ENCODE results near the gene VWA3A. TPM values are rescaled to one million over a fixed set of nuclear protein-coding genes. Genes with fewer than 3 reads are reported as not detected.

Gene VWA3A
- polyA plus RNA-seq, 2 of the 4 experiments (the other 2 are of a cell fraction), result 0.17 TPM; not detected in 1

- TF ChIP-seq GATA3 (IDR thresholded peaks at IDR 0.05; ENCODE audit: borderline replicate concordance) (no peak), EP300 (IDR thresholded peaks at IDR 0.05) (no peak), USF2 (IDR thresholded peaks at IDR 0.05) (no peak), POLR2AphosphoS2 (conservative IDR thresholded peaks at IDR 0.05; ENCODE audit: low read length) (no peak), KDM5A (IDR thresholded peaks at IDR 0.05) (no peak), HES2 (IDR thresholded peaks at IDR 0.05) (no peak), TP53 (CRISPR knock-in tag; IDR thresholded peaks at IDR 0.05) (no peak), FOSL2 (IDR thresholded peaks at IDR 0.05) (no peak), FOSL2 (CRISPR knock-in tag; IDR thresholded peaks at IDR 0.05) (no peak), RAD21 (conservative IDR thresholded peaks at IDR 0.05 in 1 of 2, IDR thresholded peaks at IDR 0.05 in 1 of 2) (no peak), ZC3H11A (IDR thresholded peaks at IDR 0.05) (no peak), RNF2 (IDR thresholded peaks at IDR 0.05; ENCODE audit: borderline replicate concordance, low read depth) (no peak), HMGXB4 (CRISPR knock-in tag; IDR thresholded peaks at IDR 0.05; ENCODE audit: borderline replicate concordance) (no peak), MAZ (IDR thresholded peaks at IDR 0.05; ENCODE audit: borderline replicate concordance, low read depth, low read length) (no peak), BCL3 (IDR thresholded peaks at IDR 0.05) (no peak), CHD2 (IDR thresholded peaks at IDR 0.05; ENCODE audit: low read length, partially characterized antibody) (no peak), JUNB (IDR thresholded peaks at IDR 0.05) (no peak), SMC3 (IDR thresholded peaks at IDR 0.05) (no peak), ESRRA (IDR thresholded peaks at IDR 0.05; ENCODE audit: borderline replicate concordance, low read length) (no peak), RARB (CRISPR knock-in tag; IDR thresholded peaks at IDR 0.05) (no peak)
- FAIRE-seq (no peak), DNase-seq (ENCODE audit: low read depth in 1 of 2, low spot score in 1 of 2) (no peak), ATAC-seq (no peak)
- Histone ChIP-seq H3K4me3 (no peak overlapping the region), H3K27ac (no peak overlapping the region), H3K4me1 (no peaks in the 10 kb centered on the region), H3K9me3 (no peaks in the 10 kb centered on the region), H3K4me2 (no peak overlapping the region)
- POLR2A ChIA-PET, result no interaction called here
- 80% methylated on average over 3 of the region's 3 CpGs for WGBS (ENCODE audit: missing lambda C conversion rate)
- CTCF ChIA-PET, result interaction anchor here (1.4 to 3.3 kb wide), 2 partner anchors 11 to 15 kb away, joined by 4 to 21 read pairs; no protein-coding TSS in a partner anchor
Observed at GRCh38 chr16:22093331-22093730, 990 bp downstream of the VWA3A start.

- FAIRE-seq (no peak), ATAC-seq (no peak), DNase-seq (ENCODE audit: low read depth in 1 of 2, low spot score in 1 of 2) (no peak)
- TF ChIP-seq HEYL (CRISPR knock-in tag; IDR thresholded peaks at IDR 0.05), result no peak
- no peak for TF ChIP-seq CBX2 (IDR thresholded peaks at IDR 0.05; ENCODE audit: borderline replicate concordance, low read depth)
- TF ChIP-seq BHLHE40 (IDR thresholded peaks at IDR 0.05; ENCODE audit: low read depth, low read length), result no peak
- no peak for TF ChIP-seq RFX5 (IDR thresholded peaks at IDR 0.05)
- no peak for TF ChIP-seq NR3C1 (IDR thresholded peaks at IDR 0.05)
- no peak for TF ChIP-seq ZNF302 (CRISPR knock-in tag; IDR thresholded peaks at IDR 0.05)
- no peak for TF ChIP-seq RCOR1 (IDR thresholded peaks at IDR 0.05; ENCODE audit: low read depth, low read length)
- Histone ChIP-seq H3K9me3 (no peaks in the 10 kb centered on the region), H3K4me1 (no peaks in the 10 kb centered on the region), H3K4me3 (no peak overlapping the region), H3K4me2 (no peak overlapping the region), H3K27ac (no peak overlapping the region)
- 35% methylated on average over 3 of the region's 3 CpGs for WGBS (ENCODE audit: missing lambda C conversion rate)
- CTCF ChIA-PET, result interaction anchor here (1.3 to 3.3 kb wide), 3 partner anchors 11 to 94 kb away, joined by 3 to 21 read pairs (median 4); no protein-coding TSS in a partner anchor
- POLR2A ChIA-PET, result no interaction called here
Observed at GRCh38 chr16:22093996-22094395, 1.7 kb downstream of the VWA3A start.

Data from A549 (cell line).